ENCODE results near the gene SLC1A7. TPM values are rescaled to one million over a fixed set of nuclear protein-coding genes. Genes with fewer than 3 reads are reported as not detected.
A peak's percentile ranks its signal among the peaks of the same experiment; 100 is the strongest.

The SLC1A7 gene
- total RNA-seq, 4 donors from 2014 or later = 4.7 to 12.8 (median 9.4) TPM; not detected in 1

DNA sequence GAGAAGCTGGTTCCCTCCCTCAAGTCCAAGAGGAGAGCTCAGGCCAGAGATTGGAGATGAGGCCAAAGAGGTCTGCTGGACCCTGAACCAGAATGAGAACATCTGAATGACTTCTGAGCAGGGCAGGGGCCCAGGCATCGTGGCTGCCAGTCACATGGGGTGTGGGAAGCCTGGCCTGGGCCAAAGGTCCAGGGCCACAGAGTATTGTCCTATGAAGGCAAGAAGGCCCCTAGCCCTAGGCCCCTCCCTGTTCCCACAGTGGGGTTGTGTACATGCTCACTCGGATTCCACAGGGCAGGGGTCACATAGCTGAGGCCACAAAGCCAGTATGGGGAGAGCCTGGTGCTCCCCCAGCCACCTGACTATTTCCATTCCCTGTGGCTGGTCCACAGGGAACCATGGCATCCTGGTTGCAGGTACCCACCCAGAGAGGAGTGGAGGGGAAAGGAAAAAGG lies 18.5 kb upstream of the SLC1A7 start:
- H3K4me3 ChIP-seq = no peak overlapping the region
- no peaks in the 10 kb centered on the region for H3K27me3 ChIP-seq
- no peak for TF ChIP-seq POLR2A (IDR thresholded peaks at IDR 0.05)
- TF ChIP-seq, protein P1, sequence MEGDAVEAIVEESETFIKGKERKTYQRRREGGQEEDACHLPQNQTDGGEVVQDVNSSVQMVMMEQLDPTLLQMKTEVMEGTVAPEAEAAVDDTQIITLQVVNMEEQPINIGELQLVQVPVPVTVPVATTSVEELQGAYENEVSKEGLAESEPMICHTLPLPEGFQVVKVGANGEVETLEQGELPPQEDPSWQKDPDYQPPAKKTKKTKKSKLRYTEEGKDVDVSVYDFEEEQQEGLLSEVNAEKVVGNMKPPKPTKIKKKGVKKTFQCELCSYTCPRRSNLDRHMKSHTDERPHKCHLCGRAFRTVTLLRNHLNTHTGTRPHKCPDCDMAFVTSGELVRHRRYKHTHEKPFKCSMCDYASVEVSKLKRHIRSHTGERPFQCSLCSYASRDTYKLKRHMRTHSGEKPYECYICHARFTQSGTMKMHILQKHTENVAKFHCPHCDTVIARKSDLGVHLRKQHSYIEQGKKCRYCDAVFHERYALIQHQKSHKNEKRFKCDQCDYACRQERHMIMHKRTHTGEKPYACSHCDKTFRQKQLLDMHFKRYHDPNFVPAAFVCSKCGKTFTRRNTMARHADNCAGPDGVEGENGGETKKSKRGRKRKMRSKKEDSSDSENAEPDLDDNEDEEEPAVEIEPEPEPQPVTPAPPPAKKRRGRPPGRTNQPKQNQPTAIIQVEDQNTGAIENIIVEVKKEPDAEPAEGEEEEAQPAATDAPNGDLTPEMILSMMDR (IDR thresholded peaks at IDR 0.05) = no peak
- no peaks in the 10 kb centered on the region for H3K9me3 ChIP-seq
- peaks cover 0 to 9% (median 0%) of the 10 kb centered on the region in 4 donors for H3K4me1 ChIP-seq
- DNase-seq = peak in 2 of 3 donors; percentile 72 to 76
- H3K27ac ChIP-seq = no peak overlapping the region
- no peaks in the 10 kb centered on the region for H3K36me3 ChIP-seq

- Histone ChIP-seq H3K4me1 (no peaks in the 10 kb centered on the region), H3K4me3 (no peak overlapping the region), H3K27ac (no peak overlapping the region), H3K9me3 (no peaks in the 10 kb centered on the region), H3K36me3 (no peaks in the 10 kb centered on the region), H3K27me3 (no peaks in the 10 kb centered on the region)
- TF ChIP-seq POLR2A (IDR thresholded peaks at IDR 0.05) = no peak
- TF ChIP-seq, protein P1 (IDR thresholded peaks at IDR 0.05) = no peak
- no peak for DNase-seq
Observed at GRCh38 chr1:53158900-53159299, 16.5 kb upstream of the SLC1A7 start.

GRCh38 chr1:53156783-53157182 lies 14.3 kb upstream of the SLC1A7 start:
- no peak for TF ChIP-seq POLR2A (IDR thresholded peaks at IDR 0.05)
- TF ChIP-seq, protein P1 (IDR thresholded peaks at IDR 0.05) = no peak
- Histone ChIP-seq H3K9me3 (no peaks in the 10 kb centered on the region), H3K27ac (no peak overlapping the region), H3K4me1 (no peaks in the 10 kb centered on the region), H3K36me3 (no peaks in the 10 kb centered on the region), H3K4me3 (no peak overlapping the region), H3K27me3 (no peaks in the 10 kb centered on the region)
- no peak for DNase-seq

GRCh38 chr1:53155945-53156344 lies 13.5 kb upstream of the SLC1A7 start:
- TF ChIP-seq, protein P1 (IDR thresholded peaks at IDR 0.05) = no peak
- no peak for TF ChIP-seq POLR2A (IDR thresholded peaks at IDR 0.05)
- no peaks in the 10 kb centered on the region for H3K27me3 ChIP-seq
- H3K27ac ChIP-seq = no peak overlapping the region
- no peaks in the 10 kb centered on the region for H3K36me3 ChIP-seq
- no peak for DNase-seq
- H3K4me1 ChIP-seq = no peaks in the 10 kb centered on the region
- H3K9me3 ChIP-seq = no peaks in the 10 kb centered on the region
- H3K4me3 ChIP-seq = no peak overlapping the region

GRCh38 chr1:53155534-53155933 lies 13.1 kb upstream of the SLC1A7 start:
- no peaks in the 10 kb centered on the region for H3K9me3 ChIP-seq
- no peaks in the 10 kb centered on the region for H3K4me1 ChIP-seq
- DNase-seq = no peak
- H3K27me3 ChIP-seq = no peaks in the 10 kb centered on the region
- H3K27ac ChIP-seq = no peak overlapping the region
- TF ChIP-seq, protein P1 (IDR thresholded peaks at IDR 0.05) = no peak
- TF ChIP-seq POLR2A (IDR thresholded peaks at IDR 0.05) = no peak
- no peaks in the 10 kb centered on the region for H3K36me3 ChIP-seq
- no peak overlapping the region for H3K4me3 ChIP-seq

Data from Peyer's patch (tissue), 4 donors.